ENCODE data around the gene PRDM15. TPM values are rescaled to one million over a fixed set of nuclear protein-coding genes. Genes with fewer than 3 reads are reported as not detected.

PRDM15 gene
- total RNA-seq, 2 donors from 2014 or later = 6.7 to 18.1 TPM

DNA sequence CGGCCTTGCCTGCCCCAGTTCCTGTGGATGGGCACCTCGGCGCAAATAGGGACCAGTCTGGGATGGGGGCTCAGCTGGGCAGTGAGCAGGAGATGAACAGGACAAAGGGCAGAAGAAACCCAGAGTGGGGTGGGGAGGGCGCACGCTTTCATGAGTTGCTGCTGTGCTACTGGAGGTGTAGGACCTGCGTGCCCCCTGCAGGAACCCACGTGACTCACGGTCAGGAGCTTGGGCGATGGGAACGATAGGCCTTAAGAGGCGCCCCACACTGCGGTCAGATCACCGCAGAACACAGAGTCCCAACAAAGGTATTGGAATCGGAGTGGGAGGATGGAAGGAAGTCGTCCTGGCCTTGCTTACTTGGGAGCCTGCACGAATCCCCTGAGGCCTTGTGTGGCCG, 17.2 kb downstream of the PRDM15 start:
- Histone ChIP-seq H3K27ac (no peak overlapping the region), H3K9me3 (no peaks in the 10 kb centered on the region), H3K36me3 (no peaks in the 10 kb centered on the region), H3K4me3 (no peak overlapping the region), H3K4me1 (replicated peaks) (no peaks in the 10 kb centered on the region), H3K27me3 (replicated peaks; ENCODE audit: insufficient read depth) (no peaks in the 10 kb centered on the region)
- intact Hi-C loops (cut with DNase I) = no loop called here
- no peak for TF ChIP-seq POLR2A (IDR thresholded peaks at IDR 0.05)
- TF ChIP-seq POLR2AphosphoS5 (IDR thresholded peaks at IDR 0.05) = no peak
- TF ChIP-seq, protein P1, sequence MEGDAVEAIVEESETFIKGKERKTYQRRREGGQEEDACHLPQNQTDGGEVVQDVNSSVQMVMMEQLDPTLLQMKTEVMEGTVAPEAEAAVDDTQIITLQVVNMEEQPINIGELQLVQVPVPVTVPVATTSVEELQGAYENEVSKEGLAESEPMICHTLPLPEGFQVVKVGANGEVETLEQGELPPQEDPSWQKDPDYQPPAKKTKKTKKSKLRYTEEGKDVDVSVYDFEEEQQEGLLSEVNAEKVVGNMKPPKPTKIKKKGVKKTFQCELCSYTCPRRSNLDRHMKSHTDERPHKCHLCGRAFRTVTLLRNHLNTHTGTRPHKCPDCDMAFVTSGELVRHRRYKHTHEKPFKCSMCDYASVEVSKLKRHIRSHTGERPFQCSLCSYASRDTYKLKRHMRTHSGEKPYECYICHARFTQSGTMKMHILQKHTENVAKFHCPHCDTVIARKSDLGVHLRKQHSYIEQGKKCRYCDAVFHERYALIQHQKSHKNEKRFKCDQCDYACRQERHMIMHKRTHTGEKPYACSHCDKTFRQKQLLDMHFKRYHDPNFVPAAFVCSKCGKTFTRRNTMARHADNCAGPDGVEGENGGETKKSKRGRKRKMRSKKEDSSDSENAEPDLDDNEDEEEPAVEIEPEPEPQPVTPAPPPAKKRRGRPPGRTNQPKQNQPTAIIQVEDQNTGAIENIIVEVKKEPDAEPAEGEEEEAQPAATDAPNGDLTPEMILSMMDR (IDR thresholded peaks at IDR 0.05) = no peak
- WGBS = 92% methylated on average over 17 of the region's 17 CpGs
- no peak for DNase-seq (ENCODE audit: low spot score)

DNA sequence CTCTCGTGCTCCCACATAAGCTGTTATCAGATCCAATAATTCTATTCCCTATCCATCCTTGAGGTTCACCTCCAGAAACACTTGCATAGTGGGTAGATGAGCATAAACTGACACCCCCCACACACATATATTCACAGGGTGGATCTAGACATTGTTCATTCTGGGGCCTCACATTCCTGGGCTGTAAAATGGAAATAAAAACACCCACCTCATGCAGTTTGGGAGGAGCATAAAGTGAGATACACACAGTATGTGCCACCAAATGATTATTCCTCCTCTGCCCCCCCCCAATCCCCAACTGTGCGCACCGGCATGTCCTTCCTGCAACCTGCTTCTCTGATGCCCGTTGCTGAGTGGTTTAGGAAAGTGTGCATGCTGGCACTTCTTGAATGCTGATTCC, 17.9 kb downstream of the PRDM15 start:
- no peaks in the 10 kb centered on the region for H3K36me3 ChIP-seq
- no peak overlapping the region for H3K4me3 ChIP-seq
- no peaks in the 10 kb centered on the region for H3K4me1 ChIP-seq (replicated peaks)
- no peaks in the 10 kb centered on the region for H3K9me3 ChIP-seq
- intact Hi-C loops (cut with DNase I) = no loop called here
- H3K27me3 ChIP-seq (replicated peaks; ENCODE audit: insufficient read depth) = no peaks in the 10 kb centered on the region
- no peak overlapping the region for H3K27ac ChIP-seq
- TF ChIP-seq POLR2AphosphoS5 (IDR thresholded peaks at IDR 0.05) = no peak
- WGBS = 89% methylated on average over 4 of the region's 4 CpGs
- DNase-seq (ENCODE audit: low spot score) = no peak

DNA sequence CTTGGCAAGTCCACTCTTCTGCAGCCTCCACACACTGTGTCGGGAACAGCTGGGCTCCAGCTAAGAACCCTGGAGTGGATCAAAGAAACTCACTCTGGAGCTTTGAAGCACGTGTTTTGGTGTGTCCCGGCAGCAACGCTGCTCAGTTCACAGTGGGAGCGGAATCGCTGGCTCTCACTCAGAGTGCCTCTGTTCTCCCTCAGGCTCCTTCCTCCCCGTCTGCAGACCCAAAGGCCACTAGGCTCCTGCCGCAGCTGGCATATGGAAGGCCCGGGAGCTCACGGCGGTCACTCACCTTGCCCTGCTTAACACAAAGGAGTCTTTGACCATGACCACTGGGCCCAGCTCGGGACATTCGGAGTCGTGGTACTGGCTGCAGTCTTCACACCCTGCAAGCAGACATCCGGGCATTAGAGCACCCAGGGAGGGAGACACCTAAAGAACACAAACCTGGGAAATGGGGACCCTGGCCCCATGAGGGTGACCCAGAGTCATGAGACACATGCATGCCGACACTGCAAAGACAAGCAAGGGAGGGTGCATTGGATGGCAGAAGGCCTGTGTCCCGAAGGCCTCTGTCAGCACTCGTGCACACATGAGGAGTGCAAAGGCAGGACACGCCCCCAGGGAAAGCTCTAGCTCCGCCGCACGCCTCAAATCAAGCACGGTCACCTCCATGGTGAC, 19.7 kb downstream of the PRDM15 start:
- Histone ChIP-seq H3K9me3 (no peaks in the 10 kb centered on the region), H3K4me1 (replicated peaks) (no peaks in the 10 kb centered on the region), H3K36me3 (no peaks in the 10 kb centered on the region), H3K27me3 (replicated peaks; ENCODE audit: insufficient read depth) (no peaks in the 10 kb centered on the region), H3K4me3 (no peak overlapping the region), H3K27ac (no peak overlapping the region)
- intact Hi-C loops (cut with DNase I) = no loop called here
- WGBS = 94% methylated on average over 23 of the region's 23 CpGs
- TF ChIP-seq POLR2A (IDR thresholded peaks at IDR 0.05) (no peak), POLR2AphosphoS5 (IDR thresholded peaks at IDR 0.05) (no peak)
- TF ChIP-seq, protein P1 (IDR thresholded peaks at IDR 0.05) = no peak
- no peak for DNase-seq (ENCODE audit: low spot score)

DNA sequence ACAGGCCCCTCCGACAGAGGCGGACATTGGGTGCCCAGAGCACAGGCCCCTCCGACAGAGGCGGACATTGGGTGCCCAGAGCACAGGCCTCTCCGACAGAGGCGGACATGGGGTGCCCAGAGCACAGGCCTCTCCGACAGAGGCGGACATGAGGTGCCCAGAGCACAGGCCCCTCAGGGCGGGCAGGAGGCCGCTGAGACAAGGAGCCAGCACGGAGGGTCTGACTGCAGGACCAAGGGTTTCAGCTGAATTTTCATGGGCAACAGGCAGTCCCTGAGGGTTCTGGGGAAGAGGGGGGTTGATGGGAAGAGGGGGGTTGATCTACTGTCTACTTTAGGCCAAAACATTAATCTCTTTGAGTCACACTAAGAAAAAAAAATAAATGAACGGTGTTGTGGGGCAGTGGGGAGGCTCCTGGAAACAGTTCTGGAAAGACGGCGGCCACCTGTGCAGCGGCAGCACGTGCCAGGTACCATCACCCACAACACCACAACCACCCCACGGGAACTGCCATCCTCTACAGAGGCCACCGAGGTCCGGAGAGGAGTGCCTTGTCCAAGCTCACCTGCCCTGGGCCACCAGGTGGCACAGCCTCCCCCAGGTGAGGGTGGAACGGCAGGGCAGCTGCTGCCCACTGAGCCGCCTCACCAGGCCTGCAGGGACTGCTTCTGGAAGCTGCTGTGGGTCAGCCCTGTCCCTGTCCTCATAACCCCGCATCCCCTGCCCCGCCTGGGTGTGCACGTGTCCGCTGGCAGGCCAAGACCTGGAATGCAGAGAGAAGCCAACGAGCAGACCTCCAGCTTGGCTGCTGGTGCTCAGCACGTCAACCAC, 20.5 kb downstream of the PRDM15 start:
- no peaks in the 10 kb centered on the region for H3K36me3 ChIP-seq
- DNase-seq (ENCODE audit: low spot score) = no peak
- TF ChIP-seq, protein P1 (IDR thresholded peaks at IDR 0.05) = no peak
- no peak for TF ChIP-seq POLR2A (IDR thresholded peaks at IDR 0.05)
- no peak for TF ChIP-seq POLR2AphosphoS5 (IDR thresholded peaks at IDR 0.05)
- no peaks in the 10 kb centered on the region for H3K9me3 ChIP-seq
- H3K27me3 ChIP-seq (replicated peaks; ENCODE audit: insufficient read depth) = no peaks in the 10 kb centered on the region
- no peak overlapping the region for H3K27ac ChIP-seq
- 89% methylated on average over 26 of the region's 27 CpGs for WGBS
- intact Hi-C loops (cut with DNase I) = no loop called here
- H3K4me1 ChIP-seq (replicated peaks) = no peaks in the 10 kb centered on the region
- H3K4me3 ChIP-seq = no peak overlapping the region

DNA sequence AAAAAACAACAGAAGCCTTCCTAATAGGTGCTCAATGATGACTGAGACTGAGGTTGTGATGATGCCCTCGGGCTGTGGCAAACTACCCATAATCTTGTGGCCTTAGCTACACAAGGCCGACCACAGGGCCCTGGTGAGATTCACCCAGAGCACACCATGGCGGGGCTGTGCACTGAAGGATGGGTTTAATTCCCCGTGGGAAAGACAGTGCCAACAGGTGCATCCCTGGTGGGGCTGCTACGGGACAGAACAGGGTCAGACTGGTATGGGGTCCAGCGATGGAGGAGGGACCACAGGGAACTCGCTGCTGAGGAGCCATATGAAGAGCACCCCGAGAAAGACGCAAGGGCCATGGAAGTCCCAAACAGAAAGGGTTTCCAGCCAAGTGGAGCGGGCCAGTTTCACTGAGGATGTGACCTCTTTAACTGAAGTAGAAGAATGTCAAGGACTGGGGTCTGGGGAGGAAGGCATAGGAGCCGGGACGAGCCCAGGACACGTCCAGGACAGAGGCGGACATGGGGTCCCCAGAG, 21.3 kb downstream of the PRDM15 start:
- no peaks in the 10 kb centered on the region for H3K4me1 ChIP-seq (replicated peaks)
- H3K4me3 ChIP-seq = no peak overlapping the region
- WGBS = 91% methylated on average over 14 of the region's 14 CpGs
- no peak overlapping the region for H3K27ac ChIP-seq
- no peak for DNase-seq (ENCODE audit: low spot score)
- H3K27me3 ChIP-seq (replicated peaks; ENCODE audit: insufficient read depth) = no peaks in the 10 kb centered on the region
- no peaks in the 10 kb centered on the region for H3K9me3 ChIP-seq
- intact Hi-C loops (cut with DNase I) = no loop called here
- no peaks in the 10 kb centered on the region for H3K36me3 ChIP-seq
- TF ChIP-seq POLR2A (IDR thresholded peaks at IDR 0.05) (no peak), POLR2AphosphoS5 (IDR thresholded peaks at IDR 0.05) (no peak)
- TF ChIP-seq, protein P1 (IDR thresholded peaks at IDR 0.05) = no peak

All from prostate gland (tissue), 2 donors.